GM19193 (cell line): ENCODE data around the gene TWF2.

Source experiments
- POLR2A ChIP-seq: IDR thresholded peaks from 4 replicates; pipeline ENCODE4 v1.6.1; 2011; ENCODE audit not compliant: insufficient read depth, insufficient read length; ENCODE audit errors: extremely low read depth

TWF2 gene

GRCh38 chr3:52222319-52223221 is 16.4 kb downstream of the TWF2 start:
- TF ChIP-seq POLR2A: no peak

- TF ChIP-seq POLR2A: no peak
Observed at GRCh38 chr3:52221563-52222318, 17.2 kb downstream of the TWF2 start.

- TF ChIP-seq POLR2A: no peak
Observed at GRCh38 chr3:52221141-52221562, 17.8 kb downstream of the TWF2 start.

- TF ChIP-seq POLR2A: no peak
Observed at GRCh38 chr3:52220380-52221026, 18.5 kb downstream of the TWF2 start.

- no peak for TF ChIP-seq POLR2A
Observed at GRCh38 chr3:52218937-52219650, 19.9 kb downstream of the TWF2 start.

- TF ChIP-seq POLR2A: no peak
Observed at GRCh38 chr3:52218454-52218853, 20.5 kb downstream of the TWF2 start.

GRCh38 chr3:52218026-52218425 is 20.9 kb downstream of the TWF2 start:
- no peak for TF ChIP-seq POLR2A

- no peak for TF ChIP-seq POLR2A
Observed at GRCh38 chr3:52217409-52217805, 21.6 kb downstream of the TWF2 start.

GRCh38 chr3:52216585-52217408 is 22.2 kb downstream of the TWF2 start:
- no peak for TF ChIP-seq POLR2A

GRCh38 chr3:52215351-52215750 is 23.6 kb downstream of the TWF2 start:
- TF ChIP-seq POLR2A: no peak

GRCh38 chr3:52213901-52214300 is 25.1 kb downstream of the TWF2 start:
- TF ChIP-seq POLR2A: no peak

- no peak for TF ChIP-seq POLR2A
Observed at GRCh38 chr3:52213005-52213404, 26.0 kb downstream of the TWF2 start.

- TF ChIP-seq POLR2A: no peak
Observed at GRCh38 chr3:52211268-52211891, 27.6 kb downstream of the TWF2 start.
